Right atrium auricular region (tissue), 2 donors: Measurements from ENCODE around the gene CNTNAP2. TPM values are rescaled to one million over a fixed set of nuclear protein-coding genes. Genes with fewer than 3 reads are reported as not detected.

Experiments used
- DNase-seq: peaks from one replicate; pipeline ENCODE4 v3.0.0-alpha.2; 2019; ENCODE audit warnings: low spot score
- H3K27ac ChIP-seq, 2 donors: fragments of 200-600 bp; sonication (generic); 1 replicate in 1 of 2; 2 replicates in 1 of 2; pipeline ENCODE4 v1.5.1; 2016 to 2019
- H3K27me3 ChIP-seq, 2 donors: fragments of 200-600 bp; sonication (generic); one replicate each; pipeline versions ENCODE4 v1.5.1 to v1.6.0; 2017 to 2019
- H3K36me3 ChIP-seq: fragments of 200-600 bp; sonication (generic); one replicate; pipeline ENCODE4 v1.5.1; 2016
- H3K4me1 ChIP-seq, 2 donors: fragments of 200-600 bp; sonication (generic); one replicate each; pipeline versions ENCODE4 v1.5.1 to v1.6.0; 2017 to 2019
- H3K4me3 ChIP-seq, 2 donors: fragments of 200-600 bp; sonication (generic); 1 replicate in 1 of 2; 2 replicates in 1 of 2; pipeline ENCODE4 v1.5.1; 2017 to 2019; ENCODE audit warnings: mild to moderate bottlenecking in 1 of 2, moderate library complexity in 1 of 2
- H3K9me3 ChIP-seq, 2 donors: fragments of 200-600 bp; sonication (generic); one replicate each; pipeline ENCODE4 v1.5.1; 2019
- total RNA-seq, 2 donors: library from RNA; depleted of rRNA; stranded (reverse); fragments of >200 nt; gene quantifications; one replicate each; pipeline ENCODE4 v1.1.0, GENCODE V29; 2016
- TF ChIP-seq, protein P1 (sequence below), 2 donors: fragments of 200-600 bp; sonication (generic); IDR thresholded peaks; one replicate each; pipeline ENCODE4 v1.5.1; 2019; ENCODE audit warnings: antibody characterized with exemption in 2 of 2

The CNTNAP2 gene
- total RNA-seq, 2 donors from 2014 or later, result 1.1 to 1.7 TPM

- Histone ChIP-seq H3K27me3 (no peaks in the 10 kb centered on the region), H3K27ac (no peak overlapping the region), H3K36me3 (no peaks in the 10 kb centered on the region), H3K4me1 (no peaks in the 10 kb centered on the region), H3K4me3 (no peak overlapping the region), H3K9me3 (no peaks in the 10 kb centered on the region)
- TF ChIP-seq, protein P1, sequence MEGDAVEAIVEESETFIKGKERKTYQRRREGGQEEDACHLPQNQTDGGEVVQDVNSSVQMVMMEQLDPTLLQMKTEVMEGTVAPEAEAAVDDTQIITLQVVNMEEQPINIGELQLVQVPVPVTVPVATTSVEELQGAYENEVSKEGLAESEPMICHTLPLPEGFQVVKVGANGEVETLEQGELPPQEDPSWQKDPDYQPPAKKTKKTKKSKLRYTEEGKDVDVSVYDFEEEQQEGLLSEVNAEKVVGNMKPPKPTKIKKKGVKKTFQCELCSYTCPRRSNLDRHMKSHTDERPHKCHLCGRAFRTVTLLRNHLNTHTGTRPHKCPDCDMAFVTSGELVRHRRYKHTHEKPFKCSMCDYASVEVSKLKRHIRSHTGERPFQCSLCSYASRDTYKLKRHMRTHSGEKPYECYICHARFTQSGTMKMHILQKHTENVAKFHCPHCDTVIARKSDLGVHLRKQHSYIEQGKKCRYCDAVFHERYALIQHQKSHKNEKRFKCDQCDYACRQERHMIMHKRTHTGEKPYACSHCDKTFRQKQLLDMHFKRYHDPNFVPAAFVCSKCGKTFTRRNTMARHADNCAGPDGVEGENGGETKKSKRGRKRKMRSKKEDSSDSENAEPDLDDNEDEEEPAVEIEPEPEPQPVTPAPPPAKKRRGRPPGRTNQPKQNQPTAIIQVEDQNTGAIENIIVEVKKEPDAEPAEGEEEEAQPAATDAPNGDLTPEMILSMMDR (IDR thresholded peaks at IDR 0.05), result no peak
- no peak for DNase-seq
These were observed 1037.0 kb downstream of the CNTNAP2 start for GRCh38 chr7:147153571-147153970.

DNA sequence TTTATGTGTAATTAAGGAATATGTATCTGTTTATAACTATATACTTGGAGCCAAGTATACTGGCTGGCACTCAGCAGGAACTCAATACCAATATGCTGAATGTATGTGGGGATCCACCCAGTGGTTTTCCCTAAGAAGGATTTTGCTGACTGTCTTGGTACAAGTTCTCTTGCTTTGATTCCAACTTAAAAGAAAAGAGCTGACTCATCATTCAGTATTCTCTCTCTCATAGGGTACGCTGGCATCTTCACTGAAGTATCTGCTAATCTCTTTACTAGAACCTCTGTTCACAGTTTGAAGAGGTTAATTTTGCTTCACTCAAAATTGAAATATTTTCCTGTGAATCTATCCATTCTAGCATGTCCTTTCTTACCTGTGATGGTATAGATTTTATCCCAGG, 1044.8 kb downstream of the CNTNAP2 start:
- Histone ChIP-seq H3K27ac (no peak overlapping the region), H3K4me3 (no peak overlapping the region)
- TF ChIP-seq, protein P1 (IDR thresholded peaks at IDR 0.05), result no peak

DNA sequence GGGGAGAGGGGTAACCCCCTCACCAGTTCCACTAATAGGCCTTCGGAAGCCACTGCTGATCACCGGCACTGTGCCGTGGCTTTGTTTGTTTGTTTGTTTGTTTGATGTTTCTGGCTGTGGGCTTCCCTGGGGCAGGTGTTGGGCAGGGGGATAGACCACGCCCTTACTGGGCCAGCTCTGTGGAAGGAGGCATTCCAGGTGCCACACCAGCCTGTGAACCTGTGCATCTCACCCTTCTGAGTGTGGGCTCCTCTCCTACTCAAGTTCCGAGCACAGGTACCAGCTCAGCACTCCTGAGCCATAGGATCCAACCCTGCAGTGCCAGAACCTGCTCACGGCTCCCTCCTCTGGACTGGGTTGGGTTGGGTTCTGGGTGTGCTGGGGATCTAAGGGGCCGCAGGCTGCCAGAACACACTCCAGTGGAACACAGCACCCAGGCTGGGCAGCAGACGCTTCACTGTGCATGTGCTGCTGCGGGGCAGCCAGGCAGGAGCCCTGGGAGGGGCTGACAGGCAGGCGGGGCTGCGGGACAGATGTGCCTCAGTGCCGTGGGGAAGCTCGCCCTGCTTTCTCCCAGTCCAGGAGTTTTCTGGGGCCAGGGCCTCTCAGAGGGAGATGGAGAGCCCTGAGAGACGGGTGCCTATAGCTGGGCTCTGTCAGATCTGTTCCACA, 1053.9 kb downstream of the CNTNAP2 start:
- Histone ChIP-seq H3K36me3 (no peaks in the 10 kb centered on the region), H3K27ac (no peak overlapping the region), H3K27me3 (no peaks in the 10 kb centered on the region), H3K9me3 (no peaks in the 10 kb centered on the region), H3K4me3 (no peak overlapping the region), H3K4me1 (no peaks in the 10 kb centered on the region)
- TF ChIP-seq, protein P1 (IDR thresholded peaks at IDR 0.05), result no peak
- DNase-seq, result no peak

More for the DNA sequence above, 1044.8 kb downstream of the CNTNAP2 start:
- no peaks in the 10 kb centered on the region for H3K4me1 ChIP-seq
- H3K27me3 ChIP-seq, result no peaks in the 10 kb centered on the region
- no peaks in the 10 kb centered on the region for H3K36me3 ChIP-seq
- no peaks in the 10 kb centered on the region for H3K9me3 ChIP-seq
- DNase-seq, result no peak

- DNase-seq, result no peak
- H3K4me3 ChIP-seq, result no peak overlapping the region
- H3K9me3 ChIP-seq, result no peaks in the 10 kb centered on the region
- no peaks in the 10 kb centered on the region for H3K27me3 ChIP-seq
- TF ChIP-seq, protein P1 (IDR thresholded peaks at IDR 0.05), result no peak
- no peak overlapping the region for H3K27ac ChIP-seq
- H3K36me3 ChIP-seq, result no peaks in the 10 kb centered on the region
- no peaks in the 10 kb centered on the region for H3K4me1 ChIP-seq
These were observed 1054.4 kb downstream of the CNTNAP2 start for GRCh38 chr7:147171013-147171391.

GRCh38 chr7:147173883-147174282, 1057.3 kb downstream of the CNTNAP2 start:
- no peaks in the 10 kb centered on the region for H3K36me3 ChIP-seq
- no peak overlapping the region for H3K27ac ChIP-seq
- no peak overlapping the region for H3K4me3 ChIP-seq
- no peaks in the 10 kb centered on the region for H3K27me3 ChIP-seq
- DNase-seq, result no peak
- no peaks in the 10 kb centered on the region for H3K4me1 ChIP-seq
- TF ChIP-seq, protein P1 (IDR thresholded peaks at IDR 0.05), result no peak
- H3K9me3 ChIP-seq, result no peaks in the 10 kb centered on the region

GRCh38 chr7:147182874-147183273, 1066.3 kb downstream of the CNTNAP2 start:
- DNase-seq, result no peak

More at GRCh38 chr7:147182874-147183273, 1066.3 kb downstream of the CNTNAP2 start:
- TF ChIP-seq, protein P1 (IDR thresholded peaks at IDR 0.05), result no peak
- no peak overlapping the region for H3K27ac ChIP-seq
- no peaks in the 10 kb centered on the region for H3K36me3 ChIP-seq
- no peaks in the 10 kb centered on the region for H3K4me1 ChIP-seq
- H3K27me3 ChIP-seq, result no peaks in the 10 kb centered on the region
- no peak overlapping the region for H3K4me3 ChIP-seq
- H3K9me3 ChIP-seq, result no peaks in the 10 kb centered on the region
